ENCODE measurements around the gene TRIM52. TPM values are rescaled to one million over a fixed set of nuclear protein-coding genes. Genes with fewer than 3 reads are reported as not detected.

The TRIM52 gene
- total RNA-seq, 1 experiment from 2014 or later, result 9.3 TPM

GRCh38 chr5:181205761-181206649 lies 54.9 kb downstream of the TRIM52 start:
- no TSS peak for BruUV-seq (replicated peaks)
- H3K4me1 ChIP-seq (ENCODE audit: control insufficient read depth, insufficient read depth, low read length), result peaks cover 17% of the 10 kb centered on the region
- ATAC-seq, result no peak
- no peaks in the 10 kb centered on the region for H3K27me3 ChIP-seq (ENCODE audit: control insufficient read depth, insufficient read depth, low read length)
- in situ Hi-C loops (cut with HindIII; ENCODE audit: low pct_unique_long_range_greater_than_20kb, low sequenced_read_pairs) (no loop called here), intact Hi-C loops (cut with micrococcal nuclease; ENCODE audit: unreplicated experiment) (no loop called here)
- peak overlapping the region; percentile 76 for H3K27ac ChIP-seq (ENCODE audit: low read length)
- no peak for TF ChIP-seq REST (IDR thresholded peaks at IDR 0.05; ENCODE audit: insufficient read depth in 1 of 2, low read depth in 2 of 2, low read length in 1 of 2)
- no peak for TF ChIP-seq TCF7L2 (IDR thresholded peaks at IDR 0.05; ENCODE audit: low read depth, low read length)
- no peak for TF ChIP-seq CTCF (IDR thresholded peaks at IDR 0.05)
- TF ChIP-seq POLR2AphosphoS5 (IDR thresholded peaks at IDR 0.05; ENCODE audit: low read depth, low read length), result no peak
- no peak for TF ChIP-seq SIN3A (IDR thresholded peaks at IDR 0.05; ENCODE audit: borderline replicate concordance, insufficient read depth, low read depth, low read length)
- DNase-seq (ENCODE audit: low read depth, low spot score), result no peak
- peak overlapping the region; percentile 52 to 78 for H3K4me3 ChIP-seq (ENCODE audit: low read depth in 2 of 2, low read length in 2 of 2)
- ChIA-PET CTCF (interaction anchor here (1.3 kb wide), 1 partner anchor 21 kb away, joined by 5 read pairs; no protein-coding TSS in a partner anchor), POLR2A (interaction anchor here (0.6 to 1.6 kb wide), 3 partner anchors 14 to 21 kb away, joined by 4 to 6 read pairs (median 4); no protein-coding TSS in a partner anchor)
- H3K9me3 ChIP-seq (ENCODE audit: control insufficient read depth, insufficient read depth, low read depth, low read length), result no peaks in the 10 kb centered on the region
- H3K36me3 ChIP-seq (ENCODE audit: control insufficient read depth, insufficient read depth, low read length), result no peaks in the 10 kb centered on the region

Small RNA genes within 50 kb of the gene (microRNA-seq; reads per million reads assigned to microRNA genes)
- not detected for gene MIR4638 (ENCODE audit: unreplicated experiment)

Other genes starting within 250 kb of the TRIM52 start
- gene BTNL9, start 220.9 kb downstream of the TRIM52 start, total RNA-seq (2021; ENCODE audit: unreplicated experiment), result 37.5 TPM
- not detected for gene OR2V1, start 130.0 kb downstream of the TRIM52 start, total RNA-seq (2021; ENCODE audit: unreplicated experiment)
- not detected for gene OR2V2, start 113.6 kb downstream of the TRIM52 start, total RNA-seq (2021; ENCODE audit: unreplicated experiment)
- gene TRIM7, start 55.9 kb downstream of the TRIM52 start, total RNA-seq (2021; ENCODE audit: unreplicated experiment), result 25.8 TPM
- gene TRIM41, start 37.9 kb downstream of the TRIM52 start, total RNA-seq (2021; ENCODE audit: unreplicated experiment), result 58.3 TPM
- gene RACK1, start 17.2 kb downstream of the TRIM52 start, total RNA-seq (2021; ENCODE audit: unreplicated experiment), result 1,623 TPM
- gene OR4F3, start 106.1 kb upstream of the TRIM52 start, total RNA-seq (2021; ENCODE audit: unreplicated experiment), result not detected